Natural killer cell treated with Interleukin-12 subunit alpha and Interleukin-12 subunit beta and Interleukin-15 and Interleukin-18, amount 100 ng/mL, for 72 hours (primary cell): ENCODE data around the gene ZNF2. TPM values are rescaled to one million over a fixed set of nuclear protein-coding genes. Genes with fewer than 3 reads are reported as not detected.

Experiments used
- ATAC-seq, 2 donors: fragments of 150-1000 bp; cut with Tn5 transposase in 1 of 2; sonication (Bioruptor Pico), chemical (Tn5 transposase) in 1 of 2; 2 replicates each; pipeline ENCODE4 v1.10.0; 2021
- DNase-seq: peaks from one replicate; pipeline ENCODE4 v3.0.0; 2022; ENCODE audit warnings: low spot score
- H3K27ac Mint-ChIP-seq, 2 donors: 1 replicate in 1 of 2; 2 replicates in 1 of 2; pipeline ENCODE4 v1.8.0; 2022; ENCODE audit warnings: mixed read lengths in 2 of 2, mild to moderate bottlenecking in 1 of 2, moderate library complexity in 1 of 2
- H3K27me3 Mint-ChIP-seq, 2 donors: 1 replicate in 1 of 2; 2 replicates in 1 of 2; pipeline ENCODE4 v1.8.0; 2022; ENCODE audit warnings: mixed read lengths in 2 of 2
- H3K36me3 Mint-ChIP-seq: one replicate; pipeline ENCODE4 v1.8.0; 2022; ENCODE audit warnings: mixed read lengths
- H3K4me1 Mint-ChIP-seq, 2 donors: 1 replicate in 1 of 2; 2 replicates in 1 of 2; pipeline ENCODE4 v1.8.0; 2022; ENCODE audit warnings: low read depth in 2 of 2, mixed read lengths in 2 of 2, mild to moderate bottlenecking in 1 of 2
- H3K4me3 Mint-ChIP-seq: one replicate; pipeline ENCODE4 v1.8.0; 2022; ENCODE audit warnings: mixed read lengths
- H3K9me3 Mint-ChIP-seq: 2 replicates; pipeline ENCODE4 v1.8.0; 2022; ENCODE audit warnings: mixed read lengths
- total RNA-seq, 2 donors: library from RNA; stranded (reverse); gene quantifications; one replicate each; pipeline ENCODE4 v1.2.3, GENCODE V29; 2022

The ZNF2 gene
- 1 to 10 TPM; 3.4 to 5.4 TPM for total RNA-seq

GRCh38 chr2:95165371-95166064 lies at the start of gene ZNF2:
ZNF2 (plus strand) TSS chr2:95165809; CDS start chr2:95176227, 10,418 bp downstream.
- peaks cover 6% of the 10 kb centered on the region for H3K36me3 Mint-ChIP-seq
- H3K4me1 Mint-ChIP-seq: peaks cover 24 to 28% of the 10 kb centered on the region in 2 donors
- H3K9me3 Mint-ChIP-seq: no peaks in the 10 kb centered on the region
- peak within 1 kb of the TSS; percentile 98 for H3K4me3 Mint-ChIP-seq
- H3K27me3 Mint-ChIP-seq: no peaks in the 10 kb centered on the region
- DNase-seq (peak; percentile 97), ATAC-seq (peak; percentile 96 to 97)
- H3K27ac Mint-ChIP-seq: peak within 1 kb of the TSS; percentile 96 to 99

GRCh38 chr2:95121093-95121406 lies 44.6 kb upstream of the ZNF2 start:
- ATAC-seq (no peak), DNase-seq (no peak)
- Mint-ChIP-seq H3K27me3 (no peaks in the 10 kb centered on the region), H3K27ac (peak overlapping the region; percentile 84 to 92), H3K4me3 (peak overlapping the region; percentile 96), H3K36me3 (peaks cover 24% of the 10 kb centered on the region), H3K9me3 (no peaks in the 10 kb centered on the region), H3K4me1 (peaks cover 42 to 44% of the 10 kb centered on the region in 2 donors)

GRCh38 chr2:95121407-95122196 lies 44.0 kb upstream of the ZNF2 start, which contains the start of gene MRPS5:
MRPS5 (minus strand) TSS chr2:95121808; CDS start chr2:95121791, 17 bp downstream.
- peak; percentile 98 to 99 for ATAC-seq
- peak; percentile 90 for DNase-seq
- H3K9me3 Mint-ChIP-seq: no peaks in the 10 kb centered on the region
- H3K27me3 Mint-ChIP-seq: no peaks in the 10 kb centered on the region
- peak within 1 kb of the TSS; percentile 96 for H3K4me3 Mint-ChIP-seq
- peak within 1 kb of the TSS; percentile 84 to 92 for H3K27ac Mint-ChIP-seq
- peaks cover 24% of the 10 kb centered on the region for H3K36me3 Mint-ChIP-seq
- H3K4me1 Mint-ChIP-seq: peaks cover 42 to 44% of the 10 kb centered on the region in 2 donors

GRCh38 chr2:95122197-95122551 lies 43.4 kb upstream of the ZNF2 start:
- H3K4me1 Mint-ChIP-seq: peaks cover 42% of the 10 kb centered on the region in 2 donors
- H3K27ac Mint-ChIP-seq: peak overlapping the region; percentile 84 to 92
- peak overlapping the region; percentile 96 for H3K4me3 Mint-ChIP-seq
- DNase-seq: no peak
- H3K36me3 Mint-ChIP-seq: peaks cover 21% of the 10 kb centered on the region
- H3K9me3 Mint-ChIP-seq: no peaks in the 10 kb centered on the region
- no peaks in the 10 kb centered on the region for H3K27me3 Mint-ChIP-seq
- ATAC-seq: no peak

- Mint-ChIP-seq H3K4me3 (no peak overlapping the region), H3K36me3 (peaks cover 26% of the 10 kb centered on the region)
Measured at GRCh38 chr2:95138702-95139101, 26.9 kb upstream of the ZNF2 start.

GRCh38 chr2:95143838-95144237 lies 21.8 kb upstream of the ZNF2 start:
- peaks cover 49% of the 10 kb centered on the region for H3K36me3 Mint-ChIP-seq
- H3K4me1 Mint-ChIP-seq: no peaks in the 10 kb centered on the region
- no peak overlapping the region for H3K4me3 Mint-ChIP-seq
- peaks cover 26% of the 10 kb centered on the region for H3K9me3 Mint-ChIP-seq
- no peak for DNase-seq
- no peaks in the 10 kb centered on the region for H3K27me3 Mint-ChIP-seq
- no peak for ATAC-seq
- no peak overlapping the region for H3K27ac Mint-ChIP-seq

More at GRCh38 chr2:95138702-95139101, 26.9 kb upstream of the ZNF2 start:
- no peaks in the 10 kb centered on the region for H3K27me3 Mint-ChIP-seq
- H3K9me3 Mint-ChIP-seq: peaks cover 14% of the 10 kb centered on the region
- no peak overlapping the region for H3K27ac Mint-ChIP-seq
- no peaks in the 10 kb centered on the region for H3K4me1 Mint-ChIP-seq
- DNase-seq (no peak), ATAC-seq (no peak)

- H3K36me3 Mint-ChIP-seq: peaks cover 70% of the 10 kb centered on the region
- no peak overlapping the region for H3K27ac Mint-ChIP-seq
- DNase-seq (no peak), ATAC-seq (no peak)
- H3K9me3 Mint-ChIP-seq: peaks cover 46% of the 10 kb centered on the region
- no peaks in the 10 kb centered on the region for H3K4me1 Mint-ChIP-seq
- no peak overlapping the region for H3K4me3 Mint-ChIP-seq
- no peaks in the 10 kb centered on the region for H3K27me3 Mint-ChIP-seq
Measured at GRCh38 chr2:95149397-95149984, 16.1 kb upstream of the ZNF2 start.

- no peaks in the 10 kb centered on the region for H3K27me3 Mint-ChIP-seq
- peaks cover 0 to 8% of the 10 kb centered on the region in 2 donors for H3K4me1 Mint-ChIP-seq
- H3K9me3 Mint-ChIP-seq: no peaks in the 10 kb centered on the region
- ATAC-seq (no peak), DNase-seq (no peak)
- H3K27ac Mint-ChIP-seq: no peak overlapping the region
- H3K36me3 Mint-ChIP-seq: peaks cover 16% of the 10 kb centered on the region
- peak overlapping the region; percentile 57 for H3K4me3 Mint-ChIP-seq
Measured at GRCh38 chr2:95158441-95158840, 7.2 kb upstream of the ZNF2 start.

GRCh38 chr2:95158891-95159619 lies 6.6 kb upstream of the ZNF2 start:
- Mint-ChIP-seq H3K27ac (no peak overlapping the region), H3K4me1 (peaks cover 0 to 9% of the 10 kb centered on the region in 2 donors), H3K9me3 (no peaks in the 10 kb centered on the region), H3K27me3 (no peaks in the 10 kb centered on the region), H3K36me3 (peaks cover 15% of the 10 kb centered on the region), H3K4me3 (peak overlapping the region; percentile 67)
- DNase-seq (no peak), ATAC-seq (peak; percentile 73 to 82)

GRCh38 chr2:95159690-95160449 lies 5.7 kb upstream of the ZNF2 start, which contains the start of gene ZNF514:
ZNF514 (minus strand) TSS chr2:95159848; CDS start chr2:95153253, 6,595 bp downstream.
- no peaks in the 10 kb centered on the region for H3K9me3 Mint-ChIP-seq
- ATAC-seq: peak; percentile 97
- H3K27me3 Mint-ChIP-seq: no peaks in the 10 kb centered on the region
- H3K4me1 Mint-ChIP-seq: peaks cover 8 to 14% of the 10 kb centered on the region in 2 donors
- H3K36me3 Mint-ChIP-seq: peaks cover 7% of the 10 kb centered on the region
- H3K4me3 Mint-ChIP-seq: peak within 1 kb of the TSS; percentile 88
- H3K27ac Mint-ChIP-seq: peak within 1 kb of the TSS; percentile 68 to 88
- DNase-seq: peak; percentile 91

- Mint-ChIP-seq H3K36me3 (peaks cover 6% of the 10 kb centered on the region), H3K4me1 (peaks cover 24 to 28% of the 10 kb centered on the region in 2 donors), H3K27me3 (no peaks in the 10 kb centered on the region), H3K4me3 (peak overlapping the region; percentile 98), H3K27ac (peak overlapping the region; percentile 96 to 99), H3K9me3 (no peaks in the 10 kb centered on the region)
- DNase-seq (no peak), ATAC-seq (peak in 1 of 2 donors; percentile 1)
Measured at GRCh38 chr2:95165030-95165370, 609 bp upstream of the ZNF2 start.

GRCh38 chr2:95166065-95166763 lies 605 bp downstream of the ZNF2 start:
- no peaks in the 10 kb centered on the region for H3K27me3 Mint-ChIP-seq
- H3K27ac Mint-ChIP-seq: peak overlapping the region; percentile 96 to 99
- DNase-seq (no peak), ATAC-seq (peak in 1 of 2 donors; percentile 22)
- H3K36me3 Mint-ChIP-seq: peaks cover 6% of the 10 kb centered on the region
- peaks cover 24 to 28% of the 10 kb centered on the region in 2 donors for H3K4me1 Mint-ChIP-seq
- H3K4me3 Mint-ChIP-seq: peak overlapping the region; percentile 98
- no peaks in the 10 kb centered on the region for H3K9me3 Mint-ChIP-seq
